WTC11 (cell line): ENCODE measurements around the gene MRPS34. TPM values are rescaled to one million over a fixed set of nuclear protein-coding genes. Genes with fewer than 3 reads are reported as not detected.

ENCODE experiments used
- ATAC-seq: fragments of 200-7000 bp; cut with Tn5 transposase; 2 replicates; pipeline ENCODE4 v1.10.0; 2021; ENCODE audit warnings: mild to moderate bottlenecking, moderate library complexity
- CTCF ChIA-PET: fragments of 300-600 bp; sonication (Branson Sonifier 250); formaldehyde crosslinking; loops from one replicate; lab custom pipeline; 2021; ENCODE audit warnings: antibody characterized with exemption; lab: Charles Lee
- POLR2A ChIA-PET: fragments of 350-600 bp; sonication (Branson Sonifier 250); formaldehyde crosslinking; loops from one replicate; lab custom pipeline; 2021; ENCODE audit warnings: antibody characterized with exemption; lab: Charles Lee
- DNase-seq: peaks from one replicate; pipeline ENCODE4 v3.0.0; 2021; ENCODE audit warnings: low spot score
- H3K27ac Mint-ChIP-seq: 2 replicates; pipeline ENCODE4 v1.8.0; 2021; ENCODE audit warnings: mixed read lengths
- H3K27me3 Mint-ChIP-seq: 2 replicates; pipeline ENCODE4 v1.8.0; 2021; ENCODE audit warnings: low read depth, mild to moderate bottlenecking, moderate library complexity, mixed read lengths
- H3K36me3 Mint-ChIP-seq: 2 replicates; pipeline ENCODE4 v1.8.0; 2021; ENCODE audit warnings: mixed read lengths
- H3K4me1 Mint-ChIP-seq: 2 replicates; pipeline ENCODE4 v1.8.0; 2022; ENCODE audit warnings: mixed read lengths
- H3K4me3 Mint-ChIP-seq: 2 replicates; pipeline ENCODE4 v1.8.0; 2021; ENCODE audit warnings: mild to moderate bottlenecking, moderate library complexity, mixed read lengths
- H3K9me3 Mint-ChIP-seq: 2 replicates; pipeline ENCODE4 v1.8.0; 2021; ENCODE audit warnings: mixed read lengths
- AFF4 ChIP-seq: sonication (generic); formaldehyde crosslinking; IDR thresholded peaks from 2 replicates; pipeline ENCODE4 v1.8.1; 2023; ENCODE audit warnings: mild to moderate bottlenecking, missing genetic modification reagents, borderline replicate concordance
- ARID4B ChIP-seq: sonication (generic); formaldehyde crosslinking; IDR thresholded peaks from 2 replicates; pipeline ENCODE4 v1.8.0; 2023; ENCODE audit warnings: missing genetic modification reagents, mild to moderate bottlenecking, borderline replicate concordance
- E2F1 ChIP-seq: sonication (generic); formaldehyde crosslinking; IDR thresholded peaks from 2 replicates; pipeline ENCODE4 v1.8.0; 2022; ENCODE audit warnings: mild to moderate bottlenecking, missing genetic modification reagents
- E2F5 ChIP-seq: sonication (generic); formaldehyde crosslinking; IDR thresholded peaks from 2 replicates; pipeline ENCODE4 v1.8.1; 2022; ENCODE audit warnings: mild to moderate bottlenecking, moderate library complexity, missing genetic modification reagents
- EMX1 ChIP-seq: fragments of 250-450 bp; sonication (Bioruptor Pico); IDR thresholded peaks from 2 replicates; pipeline ENCODE4 v1.8.0; 2021; ENCODE audit warnings: mild to moderate bottlenecking
- FOXJ3 ChIP-seq: sonication (generic); formaldehyde crosslinking; IDR thresholded peaks from 2 replicates; pipeline ENCODE4 v1.9.0; 2021; ENCODE audit warnings: missing genetic modification reagents, mild to moderate bottlenecking, borderline replicate concordance
- FOXP4 ChIP-seq: sonication (generic); formaldehyde crosslinking; IDR thresholded peaks from 2 replicates; pipeline ENCODE4 v1.8.0; 2022; ENCODE audit warnings: mild to moderate bottlenecking, missing genetic modification reagents
- KAT7 ChIP-seq: sonication (generic); formaldehyde crosslinking; IDR thresholded peaks from 2 replicates; pipeline ENCODE4 v1.8.1; 2023; ENCODE audit warnings: missing genetic modification reagents, mild to moderate bottlenecking, borderline replicate concordance
- MAX ChIP-seq: sonication (generic); formaldehyde crosslinking; IDR thresholded peaks from 2 replicates; pipeline ENCODE4 v1.8.0; 2022; ENCODE audit warnings: mild to moderate bottlenecking, missing genetic modification reagents
- MXD4 ChIP-seq: fragments of 250-450 bp; sonication (Bioruptor Pico); IDR thresholded peaks from 2 replicates; pipeline ENCODE4 v1.8.0; 2021; ENCODE audit warnings: mild to moderate bottlenecking, moderate library complexity, borderline replicate concordance
- NFATC4 ChIP-seq: fragments of 250-450 bp; sonication (Bioruptor Pico); IDR thresholded peaks from 2 replicates; pipeline ENCODE4 v1.9.0; 2021; ENCODE audit warnings: mild to moderate bottlenecking
- PRRX2 ChIP-seq: fragments of 250-450 bp; sonication (Bioruptor Pico); IDR thresholded peaks from 2 replicates; pipeline ENCODE4 v1.8.0; 2021; ENCODE audit warnings: mild to moderate bottlenecking
- SP1 ChIP-seq: sonication (generic); formaldehyde crosslinking; conservative IDR thresholded peaks from 2 replicates; pipeline ENCODE4 v1.8.1; 2022; ENCODE audit warnings: missing genetic modification reagents
- ZNF121 ChIP-seq: sonication (generic); formaldehyde crosslinking; IDR thresholded peaks from 2 replicates; pipeline ENCODE4 v1.8.0; 2023; ENCODE audit warnings: missing genetic modification reagents
- ZNF532 ChIP-seq: fragments of 250-450 bp; sonication (Bioruptor Pico); IDR thresholded peaks from 2 replicates; pipeline ENCODE4 v1.9.0; 2021; ENCODE audit warnings: mild to moderate bottlenecking, borderline replicate concordance
- total RNA-seq: library from RNA; stranded (reverse); gene quantifications from 3 replicates; pipeline ENCODE4 v1.2.3, GENCODE V29; 2021

Gene MRPS34
- total RNA-seq, 1 experiment from 2014 or later: 258 TPM

GRCh38 chr16:1770328-1771187 is 2.4 kb downstream of the MRPS34 start:
- ChIA-PET CTCF (interaction anchor here (1.0 to 2.4 kb wide), 4 partner anchors 12 to 153 kb away, joined by 4 to 11 read pairs (median 8); partner anchors contain the start of genes MAPK8IP3, NUBP2 and SPSB3), POLR2A (interaction anchor here (0.5 to 3.6 kb wide), 6 partner anchors 10 to 1343 kb away, joined by 3 to 18 read pairs (median 4); partner anchors contain the start of genes MAPK8IP3, NUBP2 and SPSB3)
- Mint-ChIP-seq H3K9me3 (no peaks in the 10 kb centered on the region), H3K36me3 (peaks cover 4% of the 10 kb centered on the region), H3K4me3 (peak overlapping the region; percentile 99), H3K27me3 (no peaks in the 10 kb centered on the region; the same call in 1 of the 2 replicates), H3K4me1 (peaks cover 4% of the 10 kb centered on the region), H3K27ac (peak overlapping the region; percentile 84)
- DNase-seq (peak; percentile 63), ATAC-seq (peak; percentile 26)
- TF ChIP-seq AFF4 (no peak), E2F1 (CRISPR knock-in tag) (peak; percentile 33; the same call in 1 of the 2 replicates), PRRX2 (CRISPR knock-in tag) (0 out of 2 replicates have a peak, but pooled peaks have one; percentile 15), SP1 (0 out of 2 replicates have a peak, but pooled peaks have one; percentile 23), KAT7 (CRISPR knock-in tag) (no peak), ARID4B (CRISPR knock-in tag) (peak; percentile 52; the same call in 1 of the 2 replicates), NFATC4 (peak; percentile 70; the same call in 1 of the 2 replicates), EMX1 (no peak), MAX (CRISPR knock-in tag) (peak; percentile 29; the same call in 1 of the 2 replicates), FOXJ3 (CRISPR knock-in tag) (no peak), FOXP4 (CRISPR knock-in tag) (peak; percentile 20; the same call in 1 of the 2 replicates), ZNF532 (CRISPR knock-in tag) (no peak), ZNF121 (no peak), MXD4 (CRISPR knock-in tag) (no peak), E2F5 (CRISPR knock-in tag) (no peak)
